Neural crest cell (in vitro differentiated cells): ENCODE measurements around the gene SLAMF9. TPM values are rescaled to one million over a fixed set of nuclear protein-coding genes. Genes with fewer than 3 reads are reported as not detected.
A peak's percentile ranks its signal among the peaks of the same experiment; 100 is the strongest.

Experiments
- DNase-seq: peaks from one replicate; pipeline ENCODE4 v3.0.0; 2021; ENCODE audit warnings: low read depth, mixed read lengths, low spot score
- H3K27ac Mint-ChIP-seq: one replicate; pipeline ENCODE4 v1.8.0; 2021; ENCODE audit warnings: mild to moderate bottlenecking, mixed read lengths; ENCODE audit not compliant: unreplicated experiment
- H3K27me3 Mint-ChIP-seq: 2 replicates; pipeline ENCODE4 v1.8.0; 2021; ENCODE audit warnings: low read depth, mild to moderate bottlenecking, mixed read lengths
- H3K36me3 Mint-ChIP-seq: 2 replicates; pipeline ENCODE4 v1.8.0; 2021; ENCODE audit warnings: low read depth, mild to moderate bottlenecking, mixed read lengths
- H3K4me1 Mint-ChIP-seq: 2 replicates; pipeline ENCODE4 v1.8.0; 2021; ENCODE audit warnings: mixed read lengths
- H3K4me3 Mint-ChIP-seq: one replicate; pipeline ENCODE4 v1.8.0; 2021; ENCODE audit warnings: mild to moderate bottlenecking, mixed read lengths
- H3K9me3 Mint-ChIP-seq: 2 replicates; pipeline ENCODE4 v1.8.0; 2021; ENCODE audit warnings: mixed read lengths
- CTCF ChIP-seq: fragments of 200-600 bp; sonication (generic); conservative IDR thresholded peaks from 2 replicates; pipeline ENCODE4 v1.5.0; 2021; ENCODE audit warnings: antibody characterized with exemption, mild to moderate bottlenecking
- total RNA-seq: library from RNA; stranded (reverse); gene quantifications from 2 replicates; pipeline ENCODE4 v1.2.1, GENCODE V29; 2021

Gene SLAMF9
- total RNA-seq, 1 donor from 2014 or later: not detected

GRCh38 chr1:159924025-159924790 lies 29.8 kb downstream of the SLAMF9 start:
- H3K27me3 Mint-ChIP-seq: peaks cover 33% of the 10 kb centered on the region
- no peak for DNase-seq
- H3K36me3 Mint-ChIP-seq: no peaks in the 10 kb centered on the region
- H3K9me3 Mint-ChIP-seq: no peaks in the 10 kb centered on the region
- H3K27ac Mint-ChIP-seq: peak overlapping the region; percentile 98
- H3K4me3 Mint-ChIP-seq: peak overlapping the region; percentile 80
- H3K4me1 Mint-ChIP-seq: peaks cover 33% of the 10 kb centered on the region
- TF ChIP-seq CTCF: no peak

GRCh38 chr1:159923203-159924024 lies 30.6 kb downstream of the SLAMF9 start:
- H3K36me3 Mint-ChIP-seq: no peaks in the 10 kb centered on the region
- H3K4me1 Mint-ChIP-seq: peaks cover 33% of the 10 kb centered on the region
- peak overlapping the region; percentile 80 for H3K4me3 Mint-ChIP-seq
- TF ChIP-seq CTCF: no peak
- DNase-seq: no peak
- H3K27me3 Mint-ChIP-seq: peaks cover 33% of the 10 kb centered on the region
- no peaks in the 10 kb centered on the region for H3K9me3 Mint-ChIP-seq
- H3K27ac Mint-ChIP-seq: peak overlapping the region; percentile 98

GRCh38 chr1:159922511-159923202 lies 31.4 kb downstream of the SLAMF9 start:
- no peaks in the 10 kb centered on the region for H3K9me3 Mint-ChIP-seq
- H3K27ac Mint-ChIP-seq: no peak overlapping the region
- no peaks in the 10 kb centered on the region for H3K36me3 Mint-ChIP-seq
- peaks cover 33% of the 10 kb centered on the region for H3K4me1 Mint-ChIP-seq
- H3K4me3 Mint-ChIP-seq: peak overlapping the region; percentile 80
- H3K27me3 Mint-ChIP-seq: peaks cover 33% of the 10 kb centered on the region
- no peak for DNase-seq
- no peak for TF ChIP-seq CTCF

GRCh38 chr1:159921700-159922504 lies 32.1 kb downstream of the SLAMF9 start:
- Mint-ChIP-seq H3K27me3 (peaks cover 33% of the 10 kb centered on the region), H3K36me3 (no peaks in the 10 kb centered on the region), H3K9me3 (no peaks in the 10 kb centered on the region), H3K27ac (no peak overlapping the region), H3K4me3 (no peak overlapping the region), H3K4me1 (peaks cover 33% of the 10 kb centered on the region)
- DNase-seq: no peak
- TF ChIP-seq CTCF: no peak

- H3K4me3 Mint-ChIP-seq: no peak overlapping the region
- no peak for TF ChIP-seq CTCF
- H3K27ac Mint-ChIP-seq: no peak overlapping the region
- no peak for DNase-seq
- no peaks in the 10 kb centered on the region for H3K36me3 Mint-ChIP-seq
- no peaks in the 10 kb centered on the region for H3K9me3 Mint-ChIP-seq
- peaks cover 34% of the 10 kb centered on the region for H3K4me1 Mint-ChIP-seq
- peaks cover 33% of the 10 kb centered on the region for H3K27me3 Mint-ChIP-seq
Observed at GRCh38 chr1:159921251-159921650, 32.8 kb downstream of the SLAMF9 start.
